GM21825 (cell line): ENCODE data around the gene DDA1.
A peak's percentile ranks its signal among the peaks of the same experiment; 100 is the strongest.
"Not testable (repeated sequence)": the region's sequence is repeated elsewhere in the genome, so short reads cannot be mapped to it uniquely, and the experiment has no call there.

ENCODE experiments used
- ATAC-seq: cut with Tn5 transposase; IDR thresholded peaks from one replicate; pipeline ENCODE4 v1.9.1; 2021; ENCODE audit warnings: mild to moderate bottlenecking, moderate library complexity; ENCODE audit not compliant: unreplicated experiment

DDA1 gene

DNA sequence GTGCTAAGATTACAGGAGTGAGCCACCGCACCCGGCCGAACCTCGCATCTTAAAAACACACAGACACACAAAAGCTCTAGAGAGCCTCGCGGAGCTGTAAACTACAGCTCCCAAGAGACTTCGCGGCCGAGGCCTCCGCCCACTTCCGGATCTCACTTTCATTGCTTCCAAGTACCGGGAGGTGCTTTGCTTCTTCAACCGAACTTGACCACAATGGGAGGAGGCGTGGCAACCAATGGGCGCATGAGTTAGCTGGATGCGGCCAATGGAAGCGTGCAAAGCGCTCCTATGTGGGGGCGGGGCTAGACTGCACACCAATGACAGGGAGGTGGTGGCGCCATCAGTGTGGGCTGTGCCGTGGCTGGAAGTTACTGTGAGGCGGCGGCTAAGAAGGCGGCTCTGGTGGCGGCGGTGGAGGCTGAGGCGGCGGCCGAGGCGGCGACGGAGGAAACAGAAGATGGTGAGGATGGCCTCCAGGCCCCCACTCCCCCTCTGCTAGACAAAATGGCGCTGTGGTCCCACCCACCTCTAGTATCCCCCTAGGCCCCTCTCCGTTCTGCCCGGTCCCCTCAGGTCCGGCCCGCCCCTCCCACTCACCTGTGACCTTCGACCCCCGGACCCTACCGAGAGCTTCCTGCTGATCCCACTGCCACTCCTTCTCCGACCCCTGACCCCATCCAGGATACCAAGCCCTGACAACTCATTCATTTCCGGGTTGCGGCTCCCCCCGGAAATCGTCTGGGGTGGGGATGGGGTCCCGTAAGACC is at the start of gene DDA1:
Gene DDA1, plus strand, starts transcription at position 366 of the 767 bp plus-strand sequence. Its CDS starts 92 bp downstream, at position 458.
- ATAC-seq: peak; percentile 42

DNA sequence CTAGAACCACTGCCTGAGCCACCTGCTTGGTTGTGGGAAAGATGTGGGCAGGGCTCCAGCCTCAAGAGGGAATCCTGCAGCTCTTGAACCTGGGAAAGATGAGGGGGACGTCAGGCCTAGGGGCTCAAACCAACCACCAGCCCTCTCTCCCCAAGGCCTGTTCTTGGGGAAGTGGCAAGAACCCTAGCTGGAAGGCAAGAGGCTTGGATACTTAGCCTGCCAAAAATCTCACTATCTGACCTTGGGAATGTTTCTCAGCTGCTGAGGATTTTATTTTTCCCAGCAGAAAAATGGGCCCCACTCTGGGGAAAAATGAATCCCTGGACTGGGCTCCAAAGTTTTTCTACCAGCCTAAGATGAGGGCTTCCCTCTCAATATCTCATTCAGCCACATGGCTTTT is 49.4 kb upstream of the DDA1 start:
- ATAC-seq: no peak

DNA sequence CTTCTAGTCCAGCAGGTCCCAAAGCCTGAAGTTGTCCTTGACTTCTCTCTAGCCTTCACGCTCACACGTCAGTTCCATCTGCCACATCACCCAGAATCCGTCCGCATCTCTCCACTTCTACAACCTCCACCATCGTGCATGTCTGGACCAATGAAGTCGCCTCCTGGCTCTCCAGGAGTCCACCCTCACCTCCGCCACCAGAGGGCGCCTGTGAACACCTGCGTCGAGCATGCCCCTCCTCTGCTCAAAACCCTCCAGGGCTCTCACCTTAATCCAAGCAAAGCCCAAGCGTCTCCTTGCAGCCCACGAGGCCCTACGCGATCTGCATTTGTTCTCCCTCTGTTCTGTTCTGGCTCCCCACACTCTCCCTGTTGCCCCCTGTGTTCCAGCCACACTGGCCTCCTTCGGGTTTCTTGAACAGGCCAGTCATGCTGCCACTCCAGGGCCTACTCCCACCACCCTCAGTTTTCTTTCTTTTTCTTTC is 48.5 kb upstream of the DDA1 start:
- ATAC-seq: peak; percentile 70

DNA sequence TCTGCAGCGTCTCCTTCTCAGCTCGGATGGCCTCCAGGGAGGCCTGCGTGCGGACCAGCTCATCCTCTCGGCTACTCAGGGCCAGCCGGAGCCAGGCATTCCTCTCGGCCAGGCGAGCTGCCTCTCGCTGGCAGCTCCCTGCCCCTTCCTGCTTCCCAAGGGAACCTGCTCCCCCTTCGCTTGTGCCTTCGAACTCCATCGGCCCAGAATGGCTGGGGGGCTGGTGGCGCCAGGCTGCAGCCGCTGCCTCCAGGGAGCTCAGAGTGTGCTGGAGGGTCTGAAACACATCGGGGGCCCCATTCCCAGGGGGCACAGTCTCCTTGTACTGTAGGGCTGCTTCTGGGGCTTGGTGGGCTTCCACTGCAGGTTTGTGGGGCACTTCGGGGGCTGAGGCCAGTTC is 46.8 kb upstream of the DDA1 start:
- ATAC-seq: no peak

DNA sequence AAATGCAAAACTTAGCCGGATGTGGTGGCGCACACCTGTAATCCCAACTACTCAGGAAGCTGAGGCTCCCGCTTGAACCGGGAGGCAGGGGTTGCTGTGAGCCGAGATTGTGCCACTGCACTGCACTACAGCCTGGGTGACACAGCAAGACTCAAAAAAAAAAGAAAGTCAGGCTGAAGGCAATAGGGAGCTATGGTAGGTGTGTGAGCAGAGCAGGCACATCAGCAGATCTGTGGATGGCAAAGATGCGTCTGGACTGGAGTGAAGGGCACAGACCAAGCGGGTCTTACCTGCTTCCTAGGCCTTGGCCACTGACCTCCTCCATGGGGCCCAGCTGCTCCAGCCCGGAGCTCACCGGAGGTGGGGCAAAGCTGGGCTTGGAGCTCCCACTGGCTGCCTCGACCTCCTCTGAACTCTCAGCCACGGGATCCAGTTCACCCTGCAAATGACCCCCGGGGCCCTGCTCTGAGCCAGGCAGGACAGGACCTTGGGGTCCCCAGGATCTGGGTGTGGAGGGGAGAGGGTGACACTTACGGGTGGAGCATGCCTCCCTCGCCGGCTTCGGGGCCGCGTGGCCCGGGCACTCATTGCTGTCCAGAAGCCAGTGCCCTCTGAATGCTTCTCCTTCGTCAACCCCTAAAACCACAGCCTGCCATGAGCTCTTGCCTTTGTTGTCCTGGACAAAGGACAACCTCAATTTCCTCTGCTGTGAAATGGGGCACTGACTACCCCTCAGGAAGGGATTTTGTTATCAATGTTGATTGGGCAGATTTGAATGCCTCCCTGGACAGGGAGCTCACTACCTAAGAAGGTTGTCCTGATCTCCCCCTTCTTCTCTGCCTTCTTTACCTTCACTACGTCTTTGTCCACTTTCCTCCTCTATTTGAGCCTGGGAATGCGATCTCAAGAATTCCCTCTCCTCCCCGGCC is 45.4 kb upstream of the DDA1 start:
- ATAC-seq: no peak

DNA sequence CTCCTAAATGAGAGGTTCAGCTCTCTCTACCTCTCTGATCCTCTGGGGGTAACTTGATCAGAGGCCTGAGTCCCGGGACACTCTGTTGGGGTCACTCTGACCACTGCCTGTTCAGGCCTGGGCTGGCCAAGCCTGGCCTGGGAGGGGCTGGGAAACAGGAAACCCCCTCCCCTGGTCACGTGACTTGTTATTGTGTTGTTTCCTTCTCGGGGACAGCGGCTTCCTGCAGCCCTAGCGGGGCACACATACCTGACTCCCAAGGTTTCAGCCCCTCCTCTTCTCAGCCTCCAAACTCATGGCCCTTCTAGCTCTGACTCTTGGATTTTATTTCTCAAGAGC is 44.8 kb upstream of the DDA1 start, which contains the start of gene USHBP1:
Gene USHBP1, minus strand, starts transcription at position 105 of the 339 bp plus-strand sequence. CDS start 446 bp downstream, outside the sequence.
- no peak for ATAC-seq

DNA sequence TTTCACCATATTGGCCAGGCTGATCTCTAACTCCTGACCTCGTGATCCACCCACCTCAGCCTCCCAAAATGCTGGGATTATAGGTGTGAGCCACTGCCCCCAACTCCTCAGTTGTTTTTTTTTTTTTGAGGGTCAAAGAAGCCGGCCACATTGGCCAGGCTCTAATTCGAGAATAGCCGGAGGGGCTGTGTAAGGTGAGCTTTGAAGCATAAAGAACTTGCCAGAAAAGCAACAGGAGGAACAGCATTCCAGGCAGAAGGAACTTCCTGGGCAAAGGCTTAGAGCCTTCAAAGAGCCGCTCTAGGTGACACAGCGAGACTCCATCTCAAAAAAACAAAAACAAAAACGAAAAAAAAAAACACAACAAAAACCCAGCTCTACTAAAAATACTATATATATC is 43.3 kb upstream of the DDA1 start:
- ATAC-seq: no peak

DNA sequence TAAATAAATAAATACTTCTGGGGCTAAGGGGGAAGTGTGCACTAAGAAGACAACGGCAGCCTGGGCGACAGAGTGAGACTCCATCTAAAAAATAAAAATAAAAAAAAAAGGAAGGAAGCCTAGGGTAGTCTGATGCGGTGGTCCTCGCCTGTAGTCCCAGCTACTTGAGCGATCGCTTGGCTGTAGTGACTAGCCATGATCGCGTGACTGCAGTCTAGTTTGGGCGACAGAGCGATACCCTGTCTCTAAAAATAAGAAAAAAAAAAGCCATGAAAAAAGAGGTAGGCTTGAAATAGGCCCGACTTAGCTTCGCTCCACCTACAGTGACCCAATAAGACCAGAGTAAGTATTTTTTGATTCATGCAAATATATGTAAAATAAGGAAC is 42.8 kb upstream of the DDA1 start:
- ATAC-seq: no peak

DNA sequence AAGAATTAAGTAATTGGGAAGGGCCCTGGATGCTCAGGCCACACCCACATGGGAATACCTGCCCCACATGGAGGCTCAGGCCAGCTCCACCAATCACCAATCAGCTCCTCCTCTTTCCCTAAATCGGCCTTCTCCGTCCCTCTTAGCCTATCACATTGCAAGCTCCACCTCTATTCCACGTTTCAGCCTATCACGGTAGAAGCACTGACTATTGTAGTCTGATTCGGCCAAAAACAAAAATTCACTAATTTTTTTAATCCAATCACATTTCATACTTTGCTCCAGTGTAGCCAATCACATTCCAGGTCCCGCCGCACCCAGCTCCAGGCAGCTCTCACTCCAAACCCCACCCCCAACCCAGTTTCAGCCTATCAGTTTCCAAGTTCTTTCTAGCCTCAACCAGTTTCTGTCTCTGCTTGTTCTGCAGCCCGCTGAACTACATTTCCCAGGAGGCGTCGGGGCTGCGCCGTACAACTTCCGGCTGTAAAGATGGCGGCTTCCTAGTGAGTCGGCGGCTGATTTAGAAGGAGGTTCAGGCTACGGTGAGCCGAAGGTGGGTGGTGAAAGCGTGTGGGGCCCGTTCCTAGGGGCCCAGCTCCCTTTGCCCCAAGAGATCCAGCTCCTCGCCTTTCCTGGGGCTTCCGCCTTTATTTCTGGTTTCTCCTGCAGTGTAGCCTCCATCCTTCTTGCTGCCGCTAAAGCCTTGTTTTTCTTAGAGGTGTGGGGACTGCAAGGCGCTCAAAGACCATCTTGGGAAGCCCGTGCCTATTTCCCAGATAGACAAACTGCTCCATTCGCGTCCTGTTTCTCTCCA is 42.2 kb upstream of the DDA1 start, which contains the start of gene BABAM1:
Gene BABAM1, plus strand, starts transcription at position 469 of the 814 bp plus-strand sequence. CDS start 1,364 bp downstream, outside the sequence.
- ATAC-seq: peak; percentile 84

DNA sequence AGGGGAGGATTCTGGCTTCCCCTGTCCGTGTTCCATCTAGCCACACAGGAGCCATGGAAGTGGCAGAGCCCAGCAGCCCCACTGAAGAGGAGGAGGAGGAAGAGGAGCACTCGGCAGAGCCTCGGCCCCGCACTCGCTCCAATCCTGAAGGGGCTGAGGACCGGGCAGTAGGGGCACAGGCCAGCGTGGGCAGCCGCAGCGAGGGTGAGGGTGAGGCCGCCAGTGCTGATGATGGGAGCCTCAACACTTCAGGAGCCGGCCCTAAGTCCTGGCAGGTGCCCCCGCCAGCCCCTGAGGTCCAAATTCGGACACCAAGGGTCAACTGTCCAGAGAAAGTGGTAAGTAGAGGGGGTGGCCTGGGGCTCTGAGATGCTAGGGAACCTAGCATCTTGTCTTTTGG is 40.6 kb upstream of the DDA1 start:
- no peak for ATAC-seq

DNA sequence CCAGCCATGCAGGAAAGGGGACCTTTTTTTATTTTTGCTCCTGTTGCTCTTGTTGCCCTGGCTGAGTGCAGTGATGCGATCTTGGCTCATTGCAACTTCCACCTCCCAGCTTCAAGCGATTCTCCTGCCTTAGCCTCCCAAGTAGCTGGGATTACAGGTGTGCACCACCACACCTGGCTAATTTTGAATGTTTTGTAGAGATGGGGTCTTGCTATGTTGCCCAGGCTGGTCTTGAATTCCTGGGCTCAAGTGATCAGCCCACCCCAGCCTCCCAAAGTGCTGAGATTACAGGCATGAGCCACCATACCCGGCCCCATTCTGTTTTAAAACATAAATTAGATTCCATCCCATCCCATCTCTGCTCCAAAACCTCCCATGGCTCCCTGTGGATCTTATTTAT is 34.5 kb upstream of the DDA1 start:
- not testable (repeated sequence) for ATAC-seq

DNA sequence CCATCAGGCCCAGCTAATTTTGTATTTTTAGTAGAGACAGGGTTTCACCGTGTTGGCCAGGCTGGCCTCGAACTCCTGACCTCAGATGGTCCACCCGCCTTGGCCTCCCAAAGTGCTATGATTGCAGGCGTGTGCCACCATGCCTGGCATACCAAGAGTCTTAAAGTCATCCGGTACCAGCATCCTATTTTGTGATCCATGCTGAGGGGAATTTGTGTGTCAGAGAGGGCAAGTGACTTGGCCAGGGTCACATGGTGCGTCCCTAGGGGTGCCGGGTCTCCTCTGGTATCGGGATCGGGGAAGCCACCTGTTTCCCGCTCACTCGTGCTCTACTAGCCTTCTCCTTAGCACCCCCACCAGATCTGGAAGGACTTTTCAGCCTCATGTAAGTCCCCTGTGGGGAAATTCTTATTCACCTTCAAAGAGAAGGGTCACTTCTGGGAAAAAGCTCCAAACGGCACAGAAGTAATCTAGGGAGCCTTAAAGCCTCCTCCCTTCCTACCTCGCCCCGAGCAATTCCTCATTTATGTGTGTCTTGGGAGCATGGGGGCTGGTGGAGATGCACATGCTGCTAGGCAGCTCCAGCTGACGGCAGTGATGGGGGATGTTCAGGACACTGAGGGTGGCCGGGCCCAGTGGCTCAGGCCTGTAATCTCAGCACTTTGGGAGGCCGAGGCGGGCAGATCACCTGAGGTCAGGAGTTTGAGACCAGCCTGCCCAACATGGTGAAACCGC is 33.8 kb upstream of the DDA1 start:
- no peak for ATAC-seq

DNA sequence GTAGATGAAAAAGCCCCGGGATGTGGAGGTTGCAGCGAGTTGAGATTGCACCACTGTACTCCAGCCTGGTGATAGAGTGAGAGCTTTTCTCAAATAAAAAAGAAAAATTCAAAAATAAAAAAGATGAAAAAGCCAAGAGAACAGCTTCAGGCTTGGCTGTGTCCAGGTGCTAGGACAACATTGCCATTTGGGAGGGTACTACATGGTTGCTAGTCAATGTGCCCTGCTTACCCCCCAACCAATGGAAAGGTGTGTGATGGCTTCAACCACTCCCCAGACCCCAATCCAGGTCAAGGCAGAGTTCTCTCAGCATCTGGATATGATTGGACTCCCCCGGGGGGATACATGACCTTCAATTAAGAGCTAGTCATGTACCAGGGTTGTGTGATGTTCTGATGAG is 29.9 kb upstream of the DDA1 start:
- no peak for ATAC-seq

DNA sequence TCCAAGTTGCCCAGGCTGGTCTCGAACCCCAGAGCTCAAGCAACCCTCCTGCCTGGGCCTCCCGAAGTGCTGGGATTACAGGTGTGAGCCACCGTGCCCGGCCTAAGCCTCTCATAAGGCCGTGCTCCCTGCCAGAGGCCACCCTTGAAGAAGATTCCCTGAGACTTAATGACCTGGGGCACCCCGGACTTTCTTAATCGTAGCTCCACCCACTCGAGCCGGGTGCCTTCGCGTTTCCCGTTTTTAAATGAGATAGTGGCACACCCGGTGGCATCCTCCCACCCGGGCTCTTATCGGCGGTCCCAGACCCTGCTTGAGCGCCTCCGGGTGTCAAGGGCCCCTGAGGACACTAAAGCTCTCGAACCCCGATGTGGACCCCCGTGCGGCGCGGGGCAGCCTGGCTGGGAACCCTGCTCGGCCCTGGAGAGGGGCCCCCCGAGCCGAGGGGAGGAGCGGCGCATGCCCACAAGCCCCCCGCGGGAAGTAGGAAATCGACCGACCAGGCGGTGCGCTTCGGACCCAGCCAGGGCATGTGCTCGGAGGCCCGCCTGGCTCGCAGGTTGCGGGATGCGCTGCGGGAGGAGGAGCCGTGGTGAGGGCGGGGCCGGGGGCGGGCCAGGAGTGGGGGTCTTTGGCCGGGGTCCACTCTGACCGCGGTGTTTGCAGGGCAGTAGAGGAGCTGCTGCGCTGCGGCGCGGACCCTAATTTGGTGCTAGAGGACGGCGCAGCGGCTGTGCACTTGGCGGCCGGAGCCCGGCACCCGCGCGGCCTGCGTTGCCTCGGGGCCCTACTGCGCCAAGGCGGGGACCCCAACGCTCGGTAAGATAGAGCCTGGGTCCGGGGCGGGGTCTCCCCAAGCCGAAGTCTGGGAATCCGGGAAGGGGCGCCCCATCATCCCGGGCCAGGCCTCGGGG is 27.7 kb upstream of the DDA1 start, which contains the start of gene ANKLE1:
Gene ANKLE1, plus strand, starts transcription at position 511 of the 914 bp plus-strand sequence. Its CDS starts 20 bp downstream, at position 531.
- peak; percentile 29 for ATAC-seq

DNA sequence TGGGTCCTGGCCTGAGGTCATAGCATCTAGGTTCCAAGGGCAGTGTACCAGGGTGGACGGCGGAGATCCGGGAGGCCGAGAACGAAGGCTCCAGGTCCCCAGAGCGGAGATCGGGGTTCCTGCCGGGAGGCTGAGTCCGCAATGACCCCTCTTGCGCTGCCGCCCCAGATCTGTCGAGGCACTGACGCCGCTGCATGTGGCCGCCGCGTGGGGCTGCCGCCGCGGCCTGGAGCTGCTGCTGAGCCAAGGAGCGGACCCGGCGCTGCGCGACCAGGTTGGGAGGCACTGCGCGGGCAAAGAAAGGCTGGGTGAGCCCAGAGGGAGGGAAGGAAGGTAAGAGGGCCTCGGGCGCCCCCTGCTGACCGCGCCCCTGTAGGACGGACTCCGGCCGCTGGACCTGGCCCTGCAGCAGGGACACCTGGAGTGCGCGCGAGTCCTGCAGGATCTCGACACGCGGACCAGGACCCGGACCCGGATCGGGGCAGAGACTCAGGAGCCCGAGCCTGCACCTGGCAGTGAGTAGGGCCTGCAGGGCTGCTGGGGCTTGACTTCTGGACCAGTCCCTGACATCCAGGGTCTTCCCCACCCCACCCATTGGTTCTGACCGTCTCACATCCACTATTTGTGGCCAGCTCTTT is 26.8 kb upstream of the DDA1 start:
- peak; percentile 47 for ATAC-seq

DNA sequence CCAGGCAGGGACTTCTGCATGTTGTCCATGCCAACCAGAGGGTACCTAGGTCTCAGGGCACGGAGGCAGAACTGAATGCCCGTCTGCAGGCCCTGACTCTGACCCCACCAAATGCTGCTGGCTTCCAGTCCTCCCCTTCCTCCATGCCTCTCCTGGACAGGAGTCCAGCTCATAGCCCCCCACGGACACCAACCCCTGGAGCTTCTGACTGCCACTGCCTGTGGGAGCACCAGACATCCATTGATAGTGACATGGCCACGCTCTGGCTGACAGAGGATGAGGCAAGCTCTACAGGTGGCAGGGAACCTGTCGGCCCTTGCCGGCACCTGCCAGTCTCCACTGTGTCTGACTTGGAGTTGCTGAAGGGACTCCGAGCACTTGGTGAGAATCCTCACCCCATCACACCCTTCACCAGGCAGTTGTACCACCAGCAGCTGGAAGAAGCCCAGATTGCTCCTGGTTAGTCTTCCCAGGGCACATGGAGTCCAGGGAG is 25.8 kb upstream of the DDA1 start:
- ATAC-seq: no peak

DNA sequence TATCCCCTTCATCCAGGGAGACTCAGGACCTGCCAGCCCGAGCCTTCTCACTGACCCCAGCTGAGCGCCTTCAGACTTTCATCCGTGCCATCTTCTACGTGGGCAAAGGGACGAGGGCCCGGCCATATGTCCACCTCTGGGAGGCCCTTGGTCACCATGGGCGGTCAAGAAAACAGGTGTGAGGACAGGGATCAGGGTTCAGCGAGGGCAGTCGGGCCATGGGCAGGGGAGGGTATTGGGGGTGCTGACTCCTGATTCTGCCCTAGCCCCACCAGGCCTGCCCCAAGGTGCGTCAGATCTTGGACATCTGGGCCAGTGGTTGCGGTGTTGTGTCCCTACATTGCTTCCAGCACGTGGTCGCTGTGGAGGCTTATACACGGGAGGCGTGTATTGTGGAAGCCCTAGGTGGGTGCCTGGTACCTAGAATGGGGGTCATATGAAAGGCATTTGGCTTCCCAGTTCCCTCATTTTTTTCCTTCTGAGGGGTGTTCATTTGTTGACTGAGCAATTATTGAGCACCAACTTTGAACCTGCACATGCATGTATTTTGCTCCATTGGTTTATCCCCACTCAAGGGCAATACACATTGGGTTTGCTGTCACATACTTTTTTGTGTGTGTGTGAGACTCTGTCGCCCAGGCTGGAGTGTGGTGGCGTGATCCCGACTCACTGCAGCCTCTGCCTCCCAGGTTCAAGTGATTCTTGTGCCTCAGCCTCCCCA is 23.8 kb upstream of the DDA1 start:
- ATAC-seq: no peak

DNA sequence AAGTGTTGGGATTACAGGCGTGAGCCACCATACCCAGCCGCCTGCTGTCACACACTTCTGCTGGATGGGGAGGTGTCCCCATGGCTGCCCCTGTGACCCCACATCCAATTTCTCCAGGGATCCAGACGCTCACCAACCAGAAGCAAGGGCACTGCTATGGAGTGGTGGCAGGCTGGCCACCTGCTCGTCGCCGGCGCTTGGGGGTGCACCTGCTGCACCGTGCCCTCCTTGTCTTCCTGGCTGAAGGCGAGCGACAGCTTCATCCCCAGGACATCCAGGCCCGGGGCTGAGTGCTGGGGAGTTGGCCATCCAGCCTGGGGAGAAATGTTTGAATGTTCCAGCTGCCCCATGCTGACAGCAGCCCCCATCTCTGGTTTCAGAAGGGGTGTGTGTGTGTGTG is 23.1 kb upstream of the DDA1 start:
- ATAC-seq: no peak
